Neural cell (in vitro differentiated cells): ENCODE data around the gene KL. TPM values are rescaled to one million over a fixed set of nuclear protein-coding genes. Genes with fewer than 3 reads are reported as not detected.

Experiments used
- H2AFZ ChIP-seq: fragments of 200-600, 300-800 bp; sonication (generic), shearing (Covaris generic); 2 replicates; pipeline ENCODE4 v1.6.0; 2014; ENCODE audit warnings: low read depth, mild to moderate bottlenecking, antibody characterized with exemption, low read length, moderate library complexity
- H3F3A ChIP-seq: fragments of 200-600 bp; shearing (Covaris generic); 2 replicates; pipeline ENCODE4 v1.6.1; 2016; ENCODE audit warnings: mild to moderate bottlenecking, moderate library complexity, mixed read lengths, antibody characterized with exemption, low read length; ENCODE audit not compliant: insufficient read depth, poor library complexity, severe bottlenecking
- H3K27ac ChIP-seq: fragments of 200-600, 300-800 bp; sonication (generic), shearing (Covaris generic); 2 replicates; pipeline ENCODE4 v1.5.1; 2014; ENCODE audit warnings: mild to moderate bottlenecking, low read length, moderate library complexity
- H3K27me3 ChIP-seq: fragments of 300-800, 200-600 bp; sonication (generic), shearing (Covaris generic); 2 replicates; pipeline ENCODE4 v1.6.0; 2014; ENCODE audit warnings: mild to moderate bottlenecking, low read depth, low read length, moderate library complexity; ENCODE audit not compliant: insufficient read depth
- H3K36me3 ChIP-seq: fragments of 300-800, 200-600 bp; sonication (generic), shearing (Covaris generic); 2 replicates; pipeline ENCODE4 v1.5.1; 2014; ENCODE audit warnings: mild to moderate bottlenecking, antibody characterized with exemption, low read length, moderate library complexity; ENCODE audit not compliant: insufficient read depth
- H3K4me2 ChIP-seq: fragments of 300-800, 200-600 bp; sonication (generic), shearing (Covaris generic); 2 replicates; pipeline ENCODE4 v1.6.0; 2014; ENCODE audit warnings: mild to moderate bottlenecking, low read length
- H3K4me3 ChIP-seq: fragments of 300-800, 200-600 bp; sonication (generic), shearing (Covaris generic); 2 replicates; pipeline ENCODE4 v1.5.1; 2014; ENCODE audit warnings: mild to moderate bottlenecking, low read length, moderate library complexity
- H3K79me2 ChIP-seq: fragments of 200-600 bp; shearing (Covaris generic); replicated peaks from 2 replicates; pipeline ENCODE4 v1.6.0; 2014; ENCODE audit warnings: mild to moderate bottlenecking, low read length, moderate library complexity; ENCODE audit not compliant: insufficient read depth
- H3K9ac ChIP-seq: fragments of 300-800, 200-600 bp; sonication (generic), shearing (Covaris generic); 2 replicates; pipeline ENCODE4 v1.6.1; 2016; ENCODE audit warnings: mild to moderate bottlenecking, low read length, mixed read lengths
- H3K9me2 ChIP-seq: fragments of 200-600 bp; shearing (Covaris generic); 2 replicates; pipeline ENCODE4 v1.6.1; 2016; ENCODE audit warnings: mild to moderate bottlenecking, low read length, mixed read lengths; ENCODE audit not compliant: insufficient read depth
- H3K9me3 ChIP-seq: fragments of 200-600, 300-800 bp; sonication (generic), shearing (Covaris generic); 2 replicates; pipeline ENCODE4 v1.6.1; 2016; ENCODE audit warnings: mild to moderate bottlenecking, mixed run types, low read length, moderate library complexity, mixed read lengths
- H4K20me1 ChIP-seq: fragments of 200-600 bp; shearing (Covaris generic); 2 replicates; pipeline ENCODE4 v1.6.1; 2016; ENCODE audit warnings: mild to moderate bottlenecking, mixed run types; ENCODE audit not compliant: insufficient read depth
- CTCF ChIP-seq: fragments of 450-650 bp; IDR thresholded peaks from 2 replicates; pipeline ENCODE4 v1.5.1; 2014; ENCODE audit warnings: antibody characterized with exemption, mild to moderate bottlenecking, moderate library complexity; ENCODE audit not compliant: poor library complexity, severe bottlenecking
- EP300 ChIP-seq: fragments of 450-650 bp; conservative IDR thresholded peaks from 2 replicates; pipeline ENCODE4 v1.6.1; 2014; ENCODE audit warnings: antibody characterized with exemption, mild to moderate bottlenecking, moderate library complexity; ENCODE audit not compliant: poor library complexity, severe bottlenecking
- EZH2 ChIP-seq: fragments of 200-600, 300-800 bp; shearing (Covaris generic), sonication (generic); IDR thresholded peaks from 2 replicates; pipeline ENCODE4 v1.6.1; 2014; ENCODE audit warnings: antibody characterized with exemption, low read length, borderline replicate concordance, mild to moderate bottlenecking; ENCODE audit not compliant: insufficient read depth, poor library complexity, severe bottlenecking
- MXI1 ChIP-seq: fragments of 450-650 bp; conservative IDR thresholded peaks from 2 replicates; pipeline ENCODE4 v1.6.1; 2014; ENCODE audit warnings: antibody characterized with exemption, mild to moderate bottlenecking; ENCODE audit not compliant: poor library complexity, severe bottlenecking
- POLR2AphosphoS5 ChIP-seq: IDR thresholded peaks from 2 replicates; pipeline ENCODE4 v1.6.1; 2012
- RAD21 ChIP-seq: fragments of 450-650 bp; conservative IDR thresholded peaks from 2 replicates; pipeline ENCODE4 v1.6.1; 2014; ENCODE audit warnings: antibody characterized with exemption, mild to moderate bottlenecking, moderate library complexity
- REST ChIP-seq: IDR thresholded peaks from 2 replicates; pipeline ENCODE4 v1.6.1; 2012; ENCODE audit warnings: borderline replicate concordance
- SMC3 ChIP-seq: fragments of 450-650 bp; conservative IDR thresholded peaks from 2 replicates; pipeline ENCODE4 v1.6.1; 2014; ENCODE audit warnings: antibody characterized with exemption, mild to moderate bottlenecking, moderate library complexity; ENCODE audit not compliant: poor library complexity
- TAF1 ChIP-seq: IDR thresholded peaks from 2 replicates; pipeline ENCODE4 v1.6.1; 2012; ENCODE audit warnings: low read depth
- polyA plus RNA-seq: library from polyadenylated mRNA; depleted of rRNA; stranded (reverse); fragments of >200 nt; gene quantifications from 2 replicates; pipeline ENCODE4 v1.2.3, GENCODE V29; 2014

KL gene
- polyA plus RNA-seq, 1 donor from 2014 or later, result 0.09 TPM

- no peaks in the 10 kb centered on the region for H3K36me3 ChIP-seq
- no peaks in the 10 kb centered on the region for H3K79me2 ChIP-seq
- H4K20me1 ChIP-seq, result no peaks in the 10 kb centered on the region
- H3K9me2 ChIP-seq, result no peaks in the 10 kb centered on the region
- H3K27me3 ChIP-seq, result no peaks in the 10 kb centered on the region
- H3K9ac ChIP-seq, result no peak overlapping the region
- H3F3A ChIP-seq, result no peaks in the 10 kb centered on the region
- H3K27ac ChIP-seq, result no peak overlapping the region
- H3K4me3 ChIP-seq, result no peak overlapping the region
- H3K9me3 ChIP-seq, result no peaks in the 10 kb centered on the region
- no peak overlapping the region for H2AFZ ChIP-seq
- no peak for TF ChIP-seq CTCF
- no peak for TF ChIP-seq MXI1
- no peak for TF ChIP-seq SMC3
- TF ChIP-seq EP300, result no peak
- no peak for TF ChIP-seq REST
- no peak for TF ChIP-seq EZH2
- H3K4me2 ChIP-seq, result no peak overlapping the region
Observed at GRCh38 chr13:33072759-33073158, 56.5 kb downstream of the KL start.

GRCh38 chr13:33073338-33073737 is 57.1 kb downstream of the KL start:
- Histone ChIP-seq H3K4me2 (no peak overlapping the region), H4K20me1 (no peaks in the 10 kb centered on the region), H3K27me3 (no peaks in the 10 kb centered on the region), H3K36me3 (no peaks in the 10 kb centered on the region), H3K9me3 (no peaks in the 10 kb centered on the region), H2AFZ (no peak overlapping the region), H3K79me2 (no peaks in the 10 kb centered on the region), H3K9me2 (no peaks in the 10 kb centered on the region), H3K4me3 (no peak overlapping the region), H3F3A (no peaks in the 10 kb centered on the region), H3K27ac (no peak overlapping the region), H3K9ac (no peak overlapping the region)
- TF ChIP-seq POLR2AphosphoS5 (no peak), MXI1 (no peak), RAD21 (no peak), REST (no peak), CTCF (no peak), TAF1 (no peak), EP300 (no peak), SMC3 (no peak), EZH2 (no peak)
